GM12878 (cell line): Measurements from ENCODE around the gene LIN52. TPM values are rescaled to one million over a fixed set of nuclear protein-coding genes. Genes with fewer than 3 reads are reported as not detected.
A peak's percentile ranks its signal among the peaks of the same experiment; 100 is the strongest.

Source experiments
- ATF2 ChIP-seq: IDR thresholded peaks from 2 replicates; pipeline ENCODE4 v1.6.1; 2012; ENCODE audit warnings: low read length, inconsistent platforms
- BACH1 ChIP-seq: fragments of 450-650 bp; IDR thresholded peaks from 2 replicates; pipeline ENCODE4 v1.6.1; 2017; ENCODE audit warnings: mild to moderate bottlenecking, borderline replicate concordance
- BCL3 ChIP-seq: IDR thresholded peaks from 2 replicates; pipeline ENCODE4 v1.6.1; 2011; ENCODE audit warnings: borderline replicate concordance, low read depth, mild to moderate bottlenecking, moderate library complexity, low read length; ENCODE audit not compliant: insufficient read depth, poor library complexity, severe bottlenecking
- CBX3 ChIP-seq: fragments of 200-600 bp; sonication (generic); IDR thresholded peaks from 2 replicates; pipeline ENCODE4 v1.6.1; 2016; ENCODE audit warnings: low read depth, borderline replicate concordance
- CBX5 ChIP-seq: sonication (generic); IDR thresholded peaks from 2 replicates; pipeline ENCODE4 v1.6.1; 2016; ENCODE audit warnings: low read depth, moderate library complexity, mild to moderate bottlenecking, inconsistent platforms
- CHD1 ChIP-seq: IDR thresholded peaks from 2 replicates; pipeline ENCODE4 v1.6.1; 2012; ENCODE audit warnings: low read depth, low read length, improper control_type of control experiment
- DPF2 ChIP-seq: fragments of 450-650 bp; IDR thresholded peaks from 2 replicates; pipeline ENCODE4 v1.6.1; 2017; ENCODE audit warnings: mild to moderate bottlenecking
- EGR1 ChIP-seq, 2 experiments: IDR thresholded peaks; 1 replicate in 1 of 2; 2 replicates in 1 of 2; pipeline ENCODE4 v1.6.1; 2011 to 2012; ENCODE audit warnings: low read depth in 2 of 2, low read length in 2 of 2, borderline replicate concordance in 1 of 2, mild to moderate bottlenecking in 1 of 2, moderate library complexity in 1 of 2
- HDAC2 ChIP-seq: fragments of 200-600 bp; sonication (generic); IDR thresholded peaks from 2 replicates; pipeline ENCODE4 v1.6.1; 2017
- IRF4 ChIP-seq: IDR thresholded peaks from 2 replicates; pipeline ENCODE4 v1.6.1; 2011; ENCODE audit warnings: low read depth, low read length
- IRF5 ChIP-seq: fragments of 450-650 bp; IDR thresholded peaks from 2 replicates; pipeline ENCODE4 v1.6.1; 2017; ENCODE audit warnings: borderline replicate concordance
- JUNB ChIP-seq: IDR thresholded peaks from 2 replicates; pipeline ENCODE4 v1.6.1; 2016; ENCODE audit warnings: antibody characterized with exemption, mild to moderate bottlenecking
- KAT2A ChIP-seq: conservative IDR thresholded peaks from 2 replicates; pipeline ENCODE4 v1.6.1; 2011; ENCODE audit warnings: low read depth, low read length; ENCODE audit not compliant: control insufficient read depth
- NKRF ChIP-seq: fragments of 450-650 bp; conservative IDR thresholded peaks from 2 replicates; pipeline ENCODE4 v1.6.1; 2017; ENCODE audit warnings: mild to moderate bottlenecking, moderate library complexity
- POLR2AphosphoS5 ChIP-seq: IDR thresholded peaks from 2 replicates; pipeline ENCODE4 v1.6.1; 2011; ENCODE audit warnings: mild to moderate bottlenecking, low read length, inconsistent platforms
- POU2F2 ChIP-seq: IDR thresholded peaks from 3 replicates; pipeline ENCODE4 v1.6.1; 2011; ENCODE audit warnings: low read depth, mild to moderate bottlenecking, low read length, borderline replicate concordance
- SMAD5 ChIP-seq: IDR thresholded peaks from 2 replicates; pipeline ENCODE4 v1.6.1; 2016; ENCODE audit warnings: antibody characterized with exemption, low read depth
- SMARCA5 ChIP-seq: fragments of 450-650 bp; IDR thresholded peaks from 2 replicates; pipeline ENCODE4 v1.6.1; 2017; ENCODE audit warnings: mild to moderate bottlenecking
- ZBTB33 ChIP-seq: fragments of 450-650 bp; IDR thresholded peaks from 2 replicates; pipeline ENCODE4 v1.6.1; 2017; ENCODE audit warnings: mild to moderate bottlenecking
- ZNF384 ChIP-seq: IDR thresholded peaks from 2 replicates; pipeline ENCODE4 v1.6.1; 2012; ENCODE audit warnings: low read depth, mild to moderate bottlenecking, low read length, improper control_type of control experiment, borderline replicate concordance
- polyA plus RNA-seq, 11 experiments: library from polyadenylated mRNA; depleted of rRNA in 4 of 11; unstranded in 6 of 11; stranded (reverse) in 5 of 11; fragments of >200 nt; fragmentation: Nextera tagmentation in 4 of 11; fragmentation: Illumina TruSeq in 1 of 11; extraction: Ambion mirVana in 4 of 11; extraction: Trizol in 1 of 11; gene quantifications; 1 replicate in 1 of 11; 2 replicates in 10 of 11; pipeline versions ENCODE4 v1.2.1 to v1.2.3, GENCODE V29; 2011 to 2016; ENCODE audit warnings: inconsistent platforms in 2 of 11, missing spikeins in 2 of 11, low read depth in 1 of 11
- total RNA-seq, 4 experiments: library from RNA; depleted of rRNA in 3 of 4; stranded (reverse); fragments of >200 nt in 3 of 4; fragmentation: Illumina TruSeq in 1 of 4; extraction: Trizol in 1 of 4; gene quantifications; 2 replicates each; pipeline versions ENCODE4 v1.2.1 to v1.2.3, GENCODE V29; 2013 to 2021
- TF ChIP-seq, protein P1 (sequence below): IDR thresholded peaks from 2 replicates; pipeline ENCODE4 v1.6.1; 2012; ENCODE audit warnings: low read depth, low read length, improper control_type of control experiment

The LIN52 gene
- total and polyA plus RNA-seq, 10 of the 15 experiments (the other 5 are each of a cell fraction or from before 2014, with no cell fraction given): 13.3 to 30.9 (median 19.9) TPM

GRCh38 chr14:74084277-74085046 is at the start of gene LIN52, which contains the start of gene ALDH6A1 (continued):
- TF ChIP-seq IRF4 (no peak), CBX5 (no peak), KAT2A (no peak), ZBTB33 (no peak), SMARCA5 (no peak), BACH1 (peak; percentile 47; the same call in 1 of the 2 replicates), DPF2 (no peak), SMAD5 (no peak), HDAC2 (no peak), NKRF (peak; percentile 81), BCL3 (no peak), ATF2 (no peak), IRF5 (no peak), CBX3 (no peak), POLR2AphosphoS5 (peak; percentile 75), ZNF384 (no peak; the same call in 1 of the 2 replicates), JUNB (no peak), POU2F2 (peak; percentile 49; the same call in 1 of the 3 replicates), EGR1 (IDR thresholded peaks at IDR 0.05; ENCODE audit: borderline replicate concordance in 1 of 2, low read depth in 2 of 2, low read length in 2 of 2) (peak in 1 of 2 experiments; percentile 67; a peak in 1 of 3 replicates), CHD1 (no peak)
- TF ChIP-seq, protein P1, sequence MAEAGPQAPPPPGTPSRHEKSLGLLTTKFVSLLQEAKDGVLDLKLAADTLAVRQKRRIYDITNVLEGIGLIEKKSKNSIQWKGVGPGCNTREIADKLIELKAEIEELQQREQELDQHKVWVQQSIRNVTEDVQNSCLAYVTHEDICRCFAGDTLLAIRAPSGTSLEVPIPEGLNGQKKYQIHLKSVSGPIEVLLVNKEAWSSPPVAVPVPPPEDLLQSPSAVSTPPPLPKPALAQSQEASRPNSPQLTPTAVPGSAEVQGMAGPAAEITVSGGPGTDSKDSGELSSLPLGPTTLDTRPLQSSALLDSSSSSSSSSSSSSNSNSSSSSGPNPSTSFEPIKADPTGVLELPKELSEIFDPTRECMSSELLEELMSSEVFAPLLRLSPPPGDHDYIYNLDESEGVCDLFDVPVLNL: peak; percentile 91
